GM10266 (cell line): ENCODE data around the gene ATXN10.

ENCODE experiments used
- DNase-seq: peaks from one replicate; pipeline ENCODE4 v3.0.0; 2012; ENCODE audit errors: extremely low spot score
- CTCF ChIP-seq: IDR thresholded peaks from 2 replicates; pipeline ENCODE4 v1.5.1; 2012; ENCODE audit warnings: mild to moderate bottlenecking, low read depth; ENCODE audit not compliant: control insufficient read depth, insufficient read depth; ENCODE audit errors: missing control alignments

Gene ATXN10

GRCh38 chr22:45784357-45785277 is 113.0 kb downstream of the ATXN10 start:
- DNase-seq, result no peak
- no peak for TF ChIP-seq CTCF

GRCh38 chr22:45785458-45785857 is 113.8 kb downstream of the ATXN10 start:
- no peak for DNase-seq
- no peak for TF ChIP-seq CTCF

GRCh38 chr22:45786726-45787125 is 115.1 kb downstream of the ATXN10 start:
- TF ChIP-seq CTCF, result no peak
- DNase-seq, result no peak

- no peak for TF ChIP-seq CTCF
- DNase-seq, result no peak
These were observed 116.1 kb downstream of the ATXN10 start for GRCh38 chr22:45787759-45788158.

- no peak for DNase-seq
- no peak for TF ChIP-seq CTCF
These were observed 116.9 kb downstream of the ATXN10 start for GRCh38 chr22:45788522-45788921.

GRCh38 chr22:45790401-45790800 is 118.8 kb downstream of the ATXN10 start:
- DNase-seq, result no peak
- TF ChIP-seq CTCF, result no peak

- TF ChIP-seq CTCF, result no peak
- no peak for DNase-seq
These were observed 121.5 kb downstream of the ATXN10 start for GRCh38 chr22:45793161-45793560.
